HG02981 (cell line): Measurements from ENCODE around the gene GPR3.
"Not testable (repeated sequence)": the region's sequence is repeated elsewhere in the genome, so short reads cannot be mapped to it uniquely, and the experiment has no call there.

Source experiments
- ATAC-seq: cut with Tn5 transposase; IDR thresholded peaks from one replicate; pipeline ENCODE4 v1.9.1; 2021; ENCODE audit warnings: mild to moderate bottlenecking, moderate library complexity; ENCODE audit not compliant: unreplicated experiment

GPR3 gene

GRCh38 chr1:27418326-27419185, 26.1 kb downstream of the GPR3 start:
- no peak for ATAC-seq

GRCh38 chr1:27423709-27424108, 31.3 kb downstream of the GPR3 start:
- ATAC-seq = no peak

GRCh38 chr1:27427329-27427728, 34.9 kb downstream of the GPR3 start:
- no peak for ATAC-seq

- ATAC-seq = no peak
These were observed 35.4 kb downstream of the GPR3 start for GRCh38 chr1:27427816-27428315.

GRCh38 chr1:27428316-27429028, 36.0 kb downstream of the GPR3 start:
- no peak for ATAC-seq

- ATAC-seq = no peak
These were observed 36.6 kb downstream of the GPR3 start for GRCh38 chr1:27429029-27429425.

GRCh38 chr1:27430903-27431600, 38.6 kb downstream of the GPR3 start:
- no peak for ATAC-seq

GRCh38 chr1:27431601-27431940, 39.1 kb downstream of the GPR3 start:
- ATAC-seq = no peak

GRCh38 chr1:27432725-27433124, 40.3 kb downstream of the GPR3 start:
- not testable (repeated sequence) for ATAC-seq

GRCh38 chr1:27433706-27434105, 41.3 kb downstream of the GPR3 start:
- no peak for ATAC-seq

GRCh38 chr1:27435566-27436203, 43.3 kb downstream of the GPR3 start:
- no peak for ATAC-seq

- ATAC-seq = no peak
These were observed 44.1 kb downstream of the GPR3 start for GRCh38 chr1:27436204-27437159.

- no peak for ATAC-seq
These were observed 46.2 kb downstream of the GPR3 start for GRCh38 chr1:27438621-27439061.

GRCh38 chr1:27439150-27439549, 46.7 kb downstream of the GPR3 start:
- no peak for ATAC-seq

GRCh38 chr1:27444632-27445031, 52.2 kb downstream of the GPR3 start:
- no peak for ATAC-seq
